AG20443 (cell line): ENCODE data around the gene NOD1.
"Not testable (repeated sequence)": the region's sequence is repeated elsewhere in the genome, so short reads cannot be mapped to it uniquely, and the experiment has no call there.

Source experiments
- DNase-seq: peaks from one replicate; pipeline ENCODE4 v3.0.0; 2012; ENCODE audit warnings: low spot score, mixed read lengths

The NOD1 gene

GRCh38 chr7:30420662-30421061 is 57.9 kb downstream of the NOD1 start:
- no peak for DNase-seq

- DNase-seq: not testable (repeated sequence)
Observed at GRCh38 chr7:30420080-30420479, 58.5 kb downstream of the NOD1 start.

DNA sequence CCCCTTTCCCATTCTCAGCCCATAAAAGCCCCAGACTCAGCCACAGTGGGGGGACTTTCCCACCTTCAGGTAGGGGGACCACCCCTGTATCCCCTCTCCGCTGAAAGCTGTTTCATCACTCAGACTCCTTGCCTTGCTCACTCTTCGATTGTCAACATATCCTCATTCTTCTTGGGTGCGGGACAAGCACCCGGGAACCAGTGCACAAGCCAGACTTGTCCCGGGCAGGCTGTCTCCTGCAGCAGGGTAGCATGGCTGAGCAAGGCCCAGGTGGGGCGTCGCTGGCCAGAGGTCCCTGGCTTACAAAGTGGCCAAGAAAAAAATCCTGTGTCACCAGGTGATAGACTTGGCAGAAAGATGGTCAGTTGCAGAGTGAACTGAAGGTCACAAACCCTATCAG is 64.7 kb downstream of the NOD1 start:
- no peak for DNase-seq

DNA sequence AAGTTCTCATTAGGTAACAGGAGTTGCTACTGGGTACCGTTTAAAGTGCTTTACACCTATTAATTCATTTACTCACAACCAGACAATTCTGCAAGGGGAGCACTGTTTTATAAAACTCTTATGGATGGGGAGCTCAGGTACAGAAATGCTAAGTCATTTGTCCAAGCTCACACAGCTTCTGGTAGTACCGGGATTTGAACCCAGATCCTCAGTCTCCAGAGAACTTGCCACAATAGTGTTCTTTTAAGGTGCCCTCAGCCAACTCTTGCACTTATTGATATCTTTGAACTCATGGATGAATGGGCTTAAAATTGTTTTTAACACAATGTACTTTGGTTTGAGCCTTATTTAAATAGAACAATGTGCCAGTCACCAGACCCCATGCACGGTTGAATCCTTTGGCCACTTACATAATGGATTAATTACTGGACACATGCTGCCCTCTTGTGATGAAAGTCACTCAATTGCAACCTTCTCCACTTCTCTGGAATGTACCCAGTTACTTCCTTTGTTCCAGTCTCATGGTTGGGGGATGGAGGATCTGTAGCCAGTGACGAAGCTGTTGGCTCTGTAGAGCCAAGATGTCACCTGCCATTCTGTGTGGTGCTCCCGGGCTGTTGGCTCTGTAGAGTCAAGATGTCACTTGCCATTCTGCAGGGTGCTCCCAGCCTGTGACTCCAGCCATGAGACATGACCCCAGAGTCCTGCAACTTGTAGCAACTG is 65.6 kb downstream of the NOD1 start:
- DNase-seq: peak; percentile 89

DNA sequence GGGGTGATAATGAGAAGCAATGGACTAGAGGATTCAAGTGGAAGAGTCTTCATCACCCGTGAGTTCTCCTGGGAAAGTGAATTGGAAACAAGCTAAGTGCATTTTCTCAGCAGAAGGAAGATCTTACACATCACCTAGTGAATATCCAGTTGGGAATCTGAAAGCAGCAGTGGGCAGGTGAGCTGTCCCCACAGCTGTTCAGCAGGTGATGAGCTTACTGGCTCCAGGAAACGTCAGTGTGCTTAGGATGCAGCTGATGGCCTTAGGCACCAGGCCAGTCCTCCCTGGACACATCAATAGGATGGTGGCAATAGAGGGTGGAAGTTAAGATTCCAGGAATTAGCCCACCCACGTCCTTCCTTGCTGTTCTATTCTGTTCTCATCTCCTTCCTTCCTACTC is 66.7 kb downstream of the NOD1 start:
- no peak for DNase-seq

- no peak for DNase-seq
Observed at GRCh38 chr7:30411173-30411572, 67.4 kb downstream of the NOD1 start.

- DNase-seq: no peak
Observed at GRCh38 chr7:30406664-30407425, 71.7 kb downstream of the NOD1 start.

DNA sequence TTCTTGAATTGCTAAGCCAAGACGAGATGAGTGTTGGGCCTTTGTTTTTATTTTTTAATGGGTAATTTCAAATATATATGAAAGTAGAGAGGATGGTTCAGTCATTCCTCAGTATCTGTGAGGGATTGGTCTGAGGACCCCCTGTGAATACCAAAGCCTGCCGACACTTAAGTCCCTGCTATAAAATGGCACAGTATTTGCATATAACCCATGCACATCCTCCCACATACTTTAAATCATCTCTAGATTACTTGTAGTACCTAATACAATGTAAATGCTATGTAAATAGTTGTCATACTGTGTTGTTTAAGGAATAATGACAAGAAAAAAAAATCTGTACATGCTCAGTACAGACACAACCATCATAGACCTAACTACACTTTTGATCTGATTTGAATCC is 73.4 kb downstream of the NOD1 start:
- DNase-seq: no peak

- no peak for DNase-seq
Observed at GRCh38 chr7:30403477-30403876, 75.1 kb downstream of the NOD1 start.

GRCh38 chr7:30396389-30396788 is 82.2 kb downstream of the NOD1 start:
- no peak for DNase-seq

- no peak for DNase-seq
Observed at GRCh38 chr7:30395676-30396075, 82.9 kb downstream of the NOD1 start.

DNA sequence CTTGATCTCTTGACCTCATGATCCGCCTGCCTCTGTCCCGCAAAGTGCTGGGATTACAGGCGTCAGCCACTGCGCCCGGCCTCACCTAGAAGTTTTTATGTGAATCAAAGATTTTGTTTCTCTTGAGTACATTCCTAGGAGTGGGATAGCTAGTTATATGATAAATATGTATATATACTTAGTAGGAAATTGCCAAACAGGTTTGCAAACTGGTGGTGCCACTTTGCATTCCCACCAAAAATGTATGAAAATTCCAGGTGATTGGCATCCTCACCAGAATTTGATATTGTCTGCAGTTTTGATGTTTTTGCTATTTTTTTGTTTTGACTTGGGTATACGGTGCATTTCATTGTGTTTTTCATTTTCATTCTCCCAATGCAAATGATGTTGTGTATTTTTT is 86.8 kb downstream of the NOD1 start:
- no peak for DNase-seq

- no peak for DNase-seq
Observed at GRCh38 chr7:30390736-30391636, 87.6 kb downstream of the NOD1 start.

GRCh38 chr7:30389791-30390190 is 88.8 kb downstream of the NOD1 start:
- DNase-seq: no peak

DNA sequence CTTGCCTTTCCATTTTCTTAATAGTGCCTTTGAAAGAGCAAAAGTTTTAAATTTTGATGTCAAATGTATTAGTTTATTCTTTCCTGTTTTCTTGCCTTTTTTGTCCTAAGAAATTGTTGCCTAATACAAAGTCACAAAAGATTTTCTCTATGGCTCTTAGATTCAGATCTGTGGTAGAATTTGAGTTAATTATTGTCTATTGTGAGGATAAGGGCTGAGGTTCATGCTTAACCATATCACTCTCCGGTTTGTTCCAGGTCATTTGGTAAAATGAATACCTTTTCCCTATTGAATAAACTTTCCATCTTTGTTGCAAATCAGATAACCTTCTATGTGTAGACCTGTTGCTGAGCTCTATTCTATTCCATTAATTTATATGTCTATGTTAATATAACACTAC is 96.0 kb downstream of the NOD1 start:
- DNase-seq: no peak

DNA sequence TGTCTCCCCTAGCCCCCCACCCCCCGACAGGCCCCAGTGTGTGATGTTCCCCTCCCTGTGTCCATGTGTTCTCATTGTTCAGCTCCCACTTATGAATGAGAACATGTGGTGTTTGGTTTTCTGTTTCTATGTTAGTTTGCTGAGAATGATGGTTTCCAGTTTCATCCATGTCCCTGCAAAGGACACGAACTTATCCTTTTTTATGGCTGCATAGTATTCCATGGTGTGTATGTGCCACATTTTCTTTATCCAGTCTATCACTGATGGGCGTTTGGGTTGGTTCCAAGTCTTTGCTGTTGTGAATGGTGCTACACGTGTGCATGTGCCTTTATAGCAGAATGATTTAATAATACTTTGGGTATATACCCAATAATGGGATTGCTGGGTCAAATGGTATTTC is 97.8 kb downstream of the NOD1 start:
- not testable (repeated sequence) for DNase-seq

DNA sequence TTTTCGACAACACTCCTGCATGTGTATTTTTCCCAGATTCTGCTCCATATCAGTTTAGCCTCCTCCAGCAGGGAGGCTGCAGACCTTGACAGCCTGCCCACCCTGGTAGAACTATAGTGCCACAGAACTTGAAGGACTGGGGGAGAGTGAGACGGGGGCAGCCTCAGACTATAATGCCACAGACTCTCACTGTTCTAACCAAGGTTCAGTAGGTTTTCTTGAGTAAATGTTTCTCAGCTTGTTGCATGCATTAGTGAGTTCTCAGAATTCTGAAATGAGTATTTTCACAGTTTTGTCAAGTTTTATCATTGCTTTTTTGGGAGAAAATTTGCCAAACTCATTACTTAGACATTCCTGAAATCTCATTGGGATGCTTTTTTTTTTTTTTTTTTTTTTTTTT is 98.3 kb downstream of the NOD1 start:
- DNase-seq: no peak

- no peak for DNase-seq
Observed at GRCh38 chr7:30379741-30380140, 98.8 kb downstream of the NOD1 start.

GRCh38 chr7:30379131-30379530 is 99.5 kb downstream of the NOD1 start:
- no peak for DNase-seq

DNA sequence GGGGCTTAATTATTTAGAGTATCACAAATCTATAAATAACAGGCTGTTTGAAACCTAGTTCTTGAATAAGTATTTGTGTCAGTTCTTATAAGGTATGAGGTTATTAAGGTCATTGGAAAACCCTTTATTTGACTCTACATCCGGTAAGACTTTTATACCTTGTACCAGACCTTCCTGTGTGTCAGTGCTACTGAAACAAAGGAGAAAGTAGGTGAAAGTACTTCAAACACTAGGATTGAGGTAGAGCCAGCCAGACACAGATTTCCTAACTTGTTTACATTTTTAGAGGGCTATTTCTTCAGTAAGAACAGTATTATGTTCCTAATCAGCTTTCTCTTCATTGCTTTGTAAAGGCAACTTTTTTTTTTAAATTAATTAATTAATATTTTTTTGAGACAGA is 100.3 kb downstream of the NOD1 start:
- DNase-seq: no peak
